BJ (cell line): Measurements from ENCODE around the gene CD99L2. TPM values are rescaled to one million over a fixed set of nuclear protein-coding genes. Genes with fewer than 3 reads are reported as not detected.
A peak's percentile ranks its signal among the peaks of the same experiment; 100 is the strongest.

ENCODE experiments used
- CTCF ChIA-PET: fragments of 350-600 bp; formaldehyde crosslinking; extraction: SDS; loops from one replicate; lab custom pipeline; 2021; ENCODE audit warnings: antibody characterized with exemption, inconsistent platforms; lab: Yijun Ruan, JAX
- POLR2A ChIA-PET: fragments of 300-600 bp; sonication (Branson Sonifier 250); formaldehyde crosslinking; extraction: SDS; loops from one replicate; lab custom pipeline; 2021; ENCODE audit warnings: antibody characterized with exemption; lab: Charles Lee
- DNase-seq: peaks from one replicate; pipeline ENCODE4 v3.0.0-alpha.2; 2011; ENCODE audit warnings: low read depth
- H3K27me3 ChIP-seq: 2 replicates; pipeline ENCODE4 v1.6.0; 2011; ENCODE audit warnings: low read length; ENCODE audit not compliant: control insufficient read depth, insufficient read depth
- H3K36me3 ChIP-seq: 2 replicates; pipeline ENCODE4 v1.5.1; 2011; ENCODE audit warnings: low read length; ENCODE audit not compliant: control insufficient read depth, insufficient read depth
- H3K4me3 ChIP-seq: 2 replicates; pipeline ENCODE4 v1.5.1; 2011; ENCODE audit warnings: low read depth, mild to moderate bottlenecking, control low read depth, low read length
- polyA plus RNA-seq: library from polyadenylated mRNA; depleted of rRNA; stranded (reverse); fragments of >200 nt; gene quantifications from 2 replicates; pipeline ENCODE4 v1.2.3, GENCODE V29; 2011
- TF ChIP-seq, protein P1 (sequence below): IDR thresholded peaks from 2 replicates; pipeline ENCODE4 v1.5.1; 2011; ENCODE audit warnings: low read depth, mild to moderate bottlenecking, control low read depth, inconsistent platforms, low read length, moderate library complexity; ENCODE audit not compliant: insufficient read depth

Gene CD99L2
- polyA plus RNA-seq, 1 experiment: 92.2 TPM

DNA sequence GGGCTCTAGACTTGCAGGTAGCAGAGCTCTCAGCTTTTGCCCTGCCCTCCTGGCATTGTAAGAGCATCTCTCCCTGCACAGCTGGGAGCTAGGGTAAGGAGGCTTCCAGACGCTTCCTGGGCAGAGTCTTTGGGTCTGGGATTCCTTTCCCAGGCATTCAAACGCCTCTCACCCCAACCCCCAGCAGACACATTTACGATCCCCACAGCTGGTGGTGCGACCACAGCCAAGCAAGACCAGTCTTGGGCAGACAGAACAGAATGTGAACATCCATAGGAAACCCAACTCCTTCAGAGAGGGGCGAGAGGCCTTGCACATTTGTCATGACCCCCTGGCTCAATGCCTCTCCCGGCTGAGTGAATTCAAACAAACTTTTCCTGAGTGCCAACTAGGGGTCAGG, 38.1 kb upstream of the CD99L2 start:
- H3K27me3 ChIP-seq: no peaks in the 10 kb centered on the region
- no peak for DNase-seq
- TF ChIP-seq, protein P1, sequence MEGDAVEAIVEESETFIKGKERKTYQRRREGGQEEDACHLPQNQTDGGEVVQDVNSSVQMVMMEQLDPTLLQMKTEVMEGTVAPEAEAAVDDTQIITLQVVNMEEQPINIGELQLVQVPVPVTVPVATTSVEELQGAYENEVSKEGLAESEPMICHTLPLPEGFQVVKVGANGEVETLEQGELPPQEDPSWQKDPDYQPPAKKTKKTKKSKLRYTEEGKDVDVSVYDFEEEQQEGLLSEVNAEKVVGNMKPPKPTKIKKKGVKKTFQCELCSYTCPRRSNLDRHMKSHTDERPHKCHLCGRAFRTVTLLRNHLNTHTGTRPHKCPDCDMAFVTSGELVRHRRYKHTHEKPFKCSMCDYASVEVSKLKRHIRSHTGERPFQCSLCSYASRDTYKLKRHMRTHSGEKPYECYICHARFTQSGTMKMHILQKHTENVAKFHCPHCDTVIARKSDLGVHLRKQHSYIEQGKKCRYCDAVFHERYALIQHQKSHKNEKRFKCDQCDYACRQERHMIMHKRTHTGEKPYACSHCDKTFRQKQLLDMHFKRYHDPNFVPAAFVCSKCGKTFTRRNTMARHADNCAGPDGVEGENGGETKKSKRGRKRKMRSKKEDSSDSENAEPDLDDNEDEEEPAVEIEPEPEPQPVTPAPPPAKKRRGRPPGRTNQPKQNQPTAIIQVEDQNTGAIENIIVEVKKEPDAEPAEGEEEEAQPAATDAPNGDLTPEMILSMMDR: no peak
- CTCF ChIA-PET: no interaction called here
- POLR2A ChIA-PET: no interaction called here
- no peaks in the 10 kb centered on the region for H3K36me3 ChIP-seq
- H3K4me3 ChIP-seq: no peak overlapping the region

DNA sequence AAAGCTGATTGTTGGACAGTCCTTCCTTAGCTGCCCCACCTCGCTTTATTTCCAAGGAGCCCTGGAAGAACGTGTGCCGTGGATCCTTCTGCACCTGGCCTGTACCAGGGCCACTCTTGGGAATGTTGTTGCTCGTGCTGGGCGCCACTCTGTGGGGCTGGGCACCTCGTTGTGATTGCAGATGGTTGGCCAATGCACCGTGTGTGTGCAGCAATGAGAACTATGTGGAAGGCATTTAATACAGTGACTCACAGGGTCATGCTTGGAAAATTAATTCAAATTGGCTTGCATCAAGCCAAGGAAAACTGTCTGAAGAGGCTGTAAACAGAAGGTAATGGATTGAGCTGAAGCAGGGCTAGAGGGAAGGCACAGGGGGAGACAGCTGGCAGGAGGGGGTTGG, 37.0 kb upstream of the CD99L2 start:
- TF ChIP-seq, protein P1: no peak
- no peak overlapping the region for H3K4me3 ChIP-seq
- ChIA-PET CTCF (no interaction called here), POLR2A (no interaction called here)
- peak; percentile 44 for DNase-seq
- no peaks in the 10 kb centered on the region for H3K36me3 ChIP-seq
- no peaks in the 10 kb centered on the region for H3K27me3 ChIP-seq

DNA sequence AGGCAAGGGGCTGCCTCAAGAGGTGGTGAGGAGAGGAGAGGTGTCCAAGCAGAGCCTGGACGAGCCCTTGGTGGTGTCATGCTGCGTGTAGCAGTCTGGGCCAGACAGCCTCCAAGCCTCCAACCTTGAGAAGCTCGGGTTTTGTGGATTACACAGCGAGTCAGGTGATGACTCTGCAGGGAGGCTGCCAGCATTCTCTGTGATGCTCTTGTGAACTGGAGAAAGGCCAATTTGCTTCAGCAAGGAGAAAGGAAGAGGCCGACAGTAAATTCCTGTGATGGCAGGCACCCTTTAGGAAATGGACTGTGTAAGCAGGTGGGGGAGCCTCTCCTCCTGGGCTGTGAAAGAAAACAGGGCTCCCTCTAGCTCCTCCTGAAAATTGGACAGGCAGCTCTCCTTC, 36.0 kb upstream of the CD99L2 start:
- peak; percentile 52 for DNase-seq
- no peaks in the 10 kb centered on the region for H3K27me3 ChIP-seq
- no peaks in the 10 kb centered on the region for H3K36me3 ChIP-seq
- H3K4me3 ChIP-seq: no peak overlapping the region
- TF ChIP-seq, protein P1: no peak
- CTCF ChIA-PET: interaction anchor here (0.9 kb wide), 1 partner anchor 34 kb away, joined by 3 read pairs; no protein-coding TSS in a partner anchor
- POLR2A ChIA-PET: no interaction called here

DNA sequence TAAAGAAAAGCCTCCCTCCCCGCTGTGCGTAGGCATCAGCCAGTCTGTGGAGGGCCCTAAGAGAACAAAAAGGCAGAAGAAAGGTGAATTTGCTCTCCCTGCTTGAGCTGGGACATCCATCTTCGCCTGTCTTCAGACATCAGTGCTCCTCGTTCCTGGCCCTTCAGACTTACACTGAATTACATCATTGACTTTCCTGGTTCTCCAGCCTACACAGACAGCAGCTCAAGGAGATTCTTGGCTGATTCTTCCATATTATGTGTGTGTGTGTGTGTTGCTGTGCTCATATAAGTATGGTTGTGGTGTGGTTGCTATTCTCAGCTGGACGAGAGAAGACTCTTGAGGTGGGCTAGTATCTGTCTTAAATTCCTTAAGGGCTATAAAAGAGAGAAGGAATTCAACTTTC, 35.5 kb upstream of the CD99L2 start:
- POLR2A ChIA-PET: no interaction called here
- H3K4me3 ChIP-seq: no peak overlapping the region
- peak; percentile 44 for DNase-seq

DNA sequence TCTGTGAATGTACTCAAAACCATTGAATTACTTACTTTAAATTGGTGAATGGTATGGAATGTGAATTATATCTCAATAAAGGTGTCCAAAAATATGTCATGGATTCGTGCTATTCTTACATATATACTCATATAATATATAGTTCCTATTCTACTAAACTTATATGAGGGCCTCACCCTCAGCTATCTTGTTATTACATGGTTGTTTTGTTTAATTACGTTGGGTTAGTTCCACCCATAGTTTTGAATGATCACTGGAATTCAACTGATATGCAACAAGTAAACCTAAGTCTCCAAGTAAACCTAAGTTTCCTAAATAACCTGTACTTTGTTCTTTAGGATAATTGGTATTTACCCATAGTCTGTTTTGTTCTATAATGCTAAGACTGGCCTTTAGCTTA, 30.6 kb upstream of the CD99L2 start:
- DNase-seq: no peak
- TF ChIP-seq, protein P1: no peak
- Histone ChIP-seq H3K36me3 (no peaks in the 10 kb centered on the region), H3K27me3 (no peaks in the 10 kb centered on the region), H3K4me3 (no peak overlapping the region)
- POLR2A ChIA-PET: no interaction called here
- CTCF ChIA-PET: interaction anchor here (1.0 kb wide), 1 partner anchor 14 kb away, joined by 3 read pairs; no protein-coding TSS in a partner anchor

More for the DNA sequence above, 35.5 kb upstream of the CD99L2 start:
- CTCF ChIA-PET: interaction anchor here (0.9 kb wide), 1 partner anchor 33 kb away, joined by 3 read pairs; no protein-coding TSS in a partner anchor
- TF ChIP-seq, protein P1: no peak
- no peaks in the 10 kb centered on the region for H3K36me3 ChIP-seq
- no peaks in the 10 kb centered on the region for H3K27me3 ChIP-seq
